IPS DF 4.7 (cell line): ENCODE results near the gene ZEB2.

Source experiments
- DNase-seq: peaks from one replicate; pipeline ENCODE4 v3.0.0-alpha.2; 2013; ENCODE audit warnings: low spot score; ENCODE audit errors: extremely low read depth

Gene ZEB2

DNA sequence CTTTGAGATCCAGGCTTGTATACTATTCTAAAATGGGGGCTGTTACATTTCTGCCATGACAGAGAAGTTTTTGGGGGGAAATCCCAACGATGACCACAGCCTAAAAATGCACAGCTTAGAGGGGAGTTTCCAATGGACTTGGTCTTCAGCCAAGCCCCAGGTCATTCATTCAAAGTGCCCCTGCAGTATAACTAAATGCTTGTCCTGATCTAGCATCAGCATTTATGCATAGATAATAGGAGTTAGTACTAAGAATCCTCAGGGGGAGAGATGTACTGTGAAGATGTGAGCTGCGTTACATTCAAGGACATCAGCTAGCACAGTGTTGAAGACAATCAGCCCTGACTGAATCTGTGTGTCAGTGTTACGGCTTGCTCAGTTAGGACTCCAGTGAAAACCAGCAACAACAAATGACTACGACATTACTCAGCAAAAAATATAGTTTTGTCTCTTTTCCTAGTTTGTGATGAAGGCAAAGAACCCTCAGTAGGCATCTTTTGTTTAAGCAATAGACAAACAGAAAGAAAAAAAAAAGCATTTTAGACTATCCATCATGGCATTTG lies 160.9 kb downstream of the ZEB2 start:
- DNase-seq: no peak

DNA sequence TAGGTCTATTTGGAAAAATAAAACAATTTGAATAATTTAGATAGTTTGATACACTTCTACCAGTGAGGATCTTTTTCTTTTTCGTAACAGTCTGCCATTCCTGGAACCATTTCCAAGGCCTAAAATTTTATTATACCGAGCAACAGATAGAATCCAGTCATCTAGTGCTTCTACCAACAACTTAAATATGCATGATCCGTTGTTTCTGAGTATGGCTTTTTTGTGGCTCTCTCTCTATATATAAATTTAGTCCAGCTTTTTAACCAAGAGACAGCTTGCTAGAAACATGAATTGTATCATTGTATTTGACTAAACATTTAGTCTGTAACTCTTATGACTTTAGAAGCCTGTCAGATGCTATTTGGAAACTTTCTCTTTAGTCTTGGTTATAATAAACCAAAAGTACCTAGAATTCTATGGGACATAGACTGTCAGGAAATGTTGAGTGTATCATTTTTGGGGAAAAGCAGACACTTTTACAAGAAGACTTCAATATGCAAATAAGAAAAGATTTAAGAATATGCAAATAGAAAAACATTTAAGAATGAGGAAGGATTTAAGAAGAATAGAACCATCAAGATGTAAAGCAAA lies 161.4 kb downstream of the ZEB2 start:
- DNase-seq: no peak

DNA sequence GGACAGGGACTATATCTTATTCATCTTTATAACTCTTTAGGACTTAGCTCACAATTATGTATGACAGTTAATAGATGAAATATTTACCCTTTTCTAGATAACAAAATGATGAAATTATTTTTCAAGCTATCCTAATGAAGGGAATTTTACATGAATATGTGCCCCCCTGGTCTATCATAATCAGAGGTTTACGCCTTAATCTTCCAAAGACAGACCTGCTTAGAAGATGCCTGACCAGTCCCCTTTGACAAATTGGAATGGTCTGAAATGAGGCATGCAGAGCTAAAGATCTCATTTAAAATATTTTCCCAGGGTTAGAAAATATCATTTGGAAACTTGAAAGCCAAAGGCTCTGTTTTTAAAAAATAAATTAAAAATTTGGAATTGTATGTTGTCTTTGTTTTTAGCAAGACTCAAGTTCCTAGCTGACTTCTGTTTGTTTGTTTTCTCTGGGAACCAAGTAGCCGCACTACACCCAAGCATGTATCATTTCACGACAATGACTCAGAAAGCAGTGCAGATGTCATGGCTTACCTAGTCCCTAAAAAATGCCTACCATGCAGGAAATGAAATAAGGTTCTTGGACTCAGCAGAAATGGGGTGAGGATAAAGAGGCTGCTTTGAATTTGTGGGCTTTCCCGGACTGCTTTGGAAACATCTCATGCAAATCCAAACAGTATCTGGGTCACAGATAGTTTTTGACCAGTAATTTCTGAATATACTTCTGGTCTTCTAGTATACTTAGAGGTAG lies 162.1 kb downstream of the ZEB2 start:
- DNase-seq: no peak

DNA sequence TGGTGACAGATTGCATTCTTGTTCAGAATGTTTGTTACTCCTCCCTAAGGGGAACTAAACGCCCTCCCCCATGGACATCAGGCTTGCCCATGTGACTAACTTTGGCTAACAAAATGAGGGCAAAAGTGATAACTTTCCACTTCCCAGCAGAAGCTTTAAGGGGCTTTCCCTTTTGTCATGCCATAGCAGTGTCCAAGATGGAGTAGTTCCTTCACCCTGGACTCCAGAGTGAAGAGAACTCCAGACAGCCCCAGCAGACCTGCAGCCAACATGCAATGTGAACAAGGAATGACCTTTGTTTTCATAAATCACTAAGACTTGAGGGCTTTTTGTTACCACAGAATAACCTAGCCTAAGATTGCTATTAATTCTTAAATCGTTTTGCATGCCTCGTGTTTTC lies 163.5 kb downstream of the ZEB2 start:
- DNase-seq: no peak

DNA sequence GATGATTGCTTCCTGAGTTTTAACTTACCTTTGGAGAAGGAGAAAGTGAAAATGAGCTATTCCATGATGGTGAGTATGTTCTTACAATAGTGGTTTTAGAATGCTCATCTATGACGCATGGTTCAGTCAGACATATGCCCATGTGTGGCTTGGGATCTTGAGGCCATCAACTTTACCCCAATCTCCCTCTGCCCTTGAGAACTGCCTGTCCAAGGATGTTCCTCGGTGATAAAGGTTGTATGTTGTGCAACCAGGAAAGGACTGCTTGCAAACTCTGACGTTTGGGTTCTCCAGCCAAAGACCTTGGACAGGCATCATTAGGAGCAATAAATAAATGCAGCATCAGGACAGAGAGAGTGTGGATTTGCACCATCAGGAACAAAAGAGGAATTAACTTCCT lies 165.0 kb downstream of the ZEB2 start:
- no peak for DNase-seq

DNA sequence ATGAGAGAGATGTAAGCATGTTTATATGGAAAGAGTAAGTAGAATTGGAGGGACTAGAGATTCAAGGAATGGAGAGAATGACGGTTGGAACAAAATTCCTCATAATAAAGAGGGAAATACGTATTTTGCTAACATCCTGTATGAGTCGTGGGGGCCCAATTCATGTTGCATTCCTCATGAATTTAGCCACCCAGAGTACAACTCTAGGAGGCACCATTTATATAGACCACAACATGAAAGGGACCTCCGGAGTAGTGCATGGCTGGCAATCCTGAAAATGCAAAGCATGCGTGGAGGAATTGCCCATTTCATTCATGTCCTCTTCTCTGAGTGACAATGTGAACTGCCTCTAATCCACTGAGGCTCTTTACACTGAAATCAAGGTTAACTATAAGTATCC lies 168.2 kb downstream of the ZEB2 start:
- no peak for DNase-seq

DNA sequence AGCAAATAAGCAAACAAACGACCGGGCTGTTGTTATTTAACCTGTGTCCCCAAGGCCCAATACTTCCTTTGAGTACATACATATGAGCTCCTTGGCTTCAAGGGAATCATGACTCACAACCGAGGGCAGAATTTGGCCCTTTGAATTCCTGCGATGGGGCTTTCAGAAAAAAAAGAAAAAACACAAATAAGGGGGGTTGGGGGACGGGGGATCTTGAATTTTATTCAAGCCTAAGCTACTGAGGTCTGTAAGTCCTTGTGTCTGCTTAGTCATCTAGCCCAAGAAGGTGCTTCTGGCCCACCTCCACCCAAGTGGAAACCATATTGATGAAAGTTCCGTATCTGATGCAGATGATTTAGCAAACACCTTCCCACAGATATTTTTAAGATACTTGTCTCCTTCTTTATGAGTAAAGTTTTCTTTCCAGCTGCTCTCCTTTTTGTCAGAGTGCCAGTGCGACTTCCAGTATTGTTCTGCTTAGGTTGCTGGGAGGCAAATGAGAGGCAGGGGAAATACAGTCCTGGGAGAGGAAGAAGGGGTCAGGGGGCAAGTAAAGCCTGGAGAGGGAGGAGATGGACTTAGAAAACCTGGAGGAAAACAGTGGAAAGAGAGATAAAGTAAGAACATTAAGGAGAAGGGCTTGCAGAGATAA lies 169.6 kb downstream of the ZEB2 start:
- no peak for DNase-seq

DNA sequence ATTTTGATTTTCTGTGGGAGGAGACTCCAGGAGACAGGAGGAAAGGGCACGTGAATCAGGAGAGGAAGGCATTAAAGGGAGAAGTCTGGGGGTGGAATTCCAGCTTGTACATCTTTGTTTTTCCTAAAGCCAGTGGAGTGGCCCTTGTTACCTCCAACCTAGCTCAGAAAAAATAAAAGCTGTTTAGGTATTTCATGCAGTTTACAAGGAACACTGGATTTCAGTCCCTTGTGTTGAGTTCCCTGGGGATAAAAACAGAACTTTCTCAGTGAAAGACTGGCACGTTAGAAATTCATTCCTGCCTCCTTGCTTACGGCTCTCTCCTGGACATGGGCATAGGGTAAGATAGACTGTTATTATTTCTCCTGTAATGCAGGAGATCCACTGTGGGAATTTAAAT lies 170.2 kb downstream of the ZEB2 start:
- DNase-seq: no peak

DNA sequence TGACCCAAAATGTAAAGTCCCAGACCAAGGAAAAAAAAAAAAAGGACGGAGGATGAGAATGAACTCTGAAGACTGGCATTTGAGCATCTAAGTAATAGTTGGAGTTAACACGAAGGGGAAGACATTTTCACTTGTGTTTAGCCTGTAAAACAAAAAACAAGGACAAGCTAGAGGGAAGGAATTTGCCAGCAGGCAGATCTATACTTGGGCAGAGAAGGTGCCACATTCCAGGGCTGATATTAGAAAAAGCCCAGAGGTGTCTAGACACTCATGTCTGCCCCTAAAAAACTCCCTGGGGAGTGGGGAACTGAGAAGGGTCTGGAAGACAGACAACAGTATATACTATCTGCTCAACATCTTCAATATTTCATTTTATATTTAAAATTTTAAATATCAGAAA lies 171.1 kb downstream of the ZEB2 start:
- DNase-seq: no peak

DNA sequence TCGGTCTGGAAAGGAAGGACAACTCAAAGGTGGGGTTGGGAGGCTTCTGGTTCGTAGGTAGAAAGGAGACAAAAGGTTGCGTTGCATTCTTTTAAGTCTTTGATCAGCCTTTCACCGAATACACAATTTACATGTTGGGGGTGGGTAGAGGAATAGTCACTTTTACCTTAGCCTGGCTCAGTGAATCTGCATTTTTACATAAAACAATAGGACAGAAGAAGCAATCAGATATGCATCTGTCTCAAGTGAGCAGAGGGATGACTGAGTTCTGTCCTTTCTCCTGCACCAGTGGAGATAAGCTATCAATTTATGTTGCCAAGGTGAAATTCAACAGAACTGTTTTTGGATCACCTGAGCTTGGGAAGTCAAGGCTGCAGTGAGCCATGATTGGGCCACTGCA lies 173.7 kb downstream of the ZEB2 start:
- no peak for DNase-seq

DNA sequence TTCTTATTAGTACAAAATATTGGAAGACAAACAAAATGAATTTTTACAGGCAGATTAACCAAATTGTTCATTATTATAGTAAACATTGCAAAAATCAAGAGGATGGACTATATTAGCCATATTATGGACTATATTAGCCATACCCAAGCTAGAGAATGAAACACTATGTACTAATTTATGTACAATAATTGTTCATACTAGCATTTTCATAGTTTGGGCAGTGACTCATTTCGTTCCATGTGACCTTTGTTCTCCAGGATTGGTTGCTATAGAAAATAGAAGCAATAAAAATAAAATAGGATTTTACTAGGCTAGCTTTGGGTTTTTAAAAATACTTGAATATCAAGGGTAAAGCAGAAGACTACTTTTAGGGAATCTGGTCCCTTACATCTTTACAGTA lies 176.8 kb downstream of the ZEB2 start:
- no peak for DNase-seq

DNA sequence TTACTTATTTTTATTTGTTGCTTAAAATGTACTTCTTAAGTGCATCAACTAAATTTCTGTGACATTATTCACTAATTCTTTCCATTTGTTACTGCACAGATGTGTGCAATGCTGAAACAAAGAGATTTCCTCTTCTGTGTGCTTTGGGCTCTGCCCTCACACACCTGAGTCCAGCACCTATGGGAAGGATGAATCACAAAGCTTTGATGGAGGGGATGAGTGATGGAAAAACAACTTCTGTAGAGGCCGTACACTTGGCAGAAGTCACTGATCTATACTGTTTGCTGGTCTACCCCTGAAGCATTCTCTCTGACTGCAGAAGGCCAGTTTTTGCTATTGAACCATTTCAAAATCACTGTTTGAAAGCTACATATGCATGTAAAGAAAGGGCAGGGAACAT lies 178.4 kb downstream of the ZEB2 start:
- DNase-seq: no peak

DNA sequence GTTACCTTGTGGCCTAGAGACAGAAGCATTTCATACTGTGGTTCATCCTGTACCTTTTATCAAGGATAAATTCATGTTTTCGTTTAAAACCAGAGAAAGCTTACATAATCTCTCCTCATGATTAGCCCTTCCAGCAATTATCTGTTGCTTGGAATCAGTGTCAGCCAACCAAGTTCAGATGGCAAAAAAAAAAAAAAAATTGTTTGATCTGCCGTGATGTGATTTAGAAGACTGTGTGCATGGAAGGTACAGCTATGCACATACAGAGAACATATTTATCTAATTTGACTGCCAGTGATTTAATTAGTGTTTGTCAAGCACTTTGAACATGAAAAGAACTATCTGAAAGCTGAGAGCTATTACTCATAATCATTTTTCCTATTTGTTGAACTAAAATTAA lies 180.9 kb downstream of the ZEB2 start:
- DNase-seq: no peak

DNA sequence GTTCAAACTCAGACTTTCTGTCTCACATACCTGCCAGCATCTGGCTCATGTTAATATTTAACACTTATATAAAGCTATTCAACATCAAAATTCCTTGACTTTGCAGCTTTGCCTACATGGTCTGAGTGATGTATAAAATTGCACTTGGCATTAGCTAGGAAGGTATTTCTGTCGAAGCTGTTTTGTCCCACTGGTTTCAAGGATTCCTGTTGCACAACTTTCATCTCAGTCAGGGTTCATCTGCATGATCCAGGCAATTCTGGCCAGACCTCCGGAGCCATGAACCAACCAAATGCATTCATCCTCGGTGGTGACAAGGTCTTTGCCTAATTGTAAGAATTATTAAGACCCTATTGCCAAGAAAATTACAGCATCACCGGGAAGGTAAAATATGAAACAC lies 185.4 kb downstream of the ZEB2 start:
- DNase-seq: no peak
